Loucy (cell line): Measurements from ENCODE around the gene CHN1.

Experiments used
- H2AFZ ChIP-seq: fragments of 200-600 bp; sonication (generic); 2 replicates; pipeline ENCODE4 v1.6.0; 2016; ENCODE audit warnings: antibody characterized with exemption, mild to moderate bottlenecking, low read length, moderate library complexity
- H3F3A ChIP-seq: fragments of 200-600 bp; 2 replicates; pipeline ENCODE4 v1.6.0; 2016; ENCODE audit warnings: antibody characterized with exemption, low read depth, mild to moderate bottlenecking
- H3K27me3 ChIP-seq: fragments of 200-600 bp; sonication (generic); 2 replicates; pipeline ENCODE4 v1.6.1; 2014; ENCODE audit warnings: low read length, mild to moderate bottlenecking; ENCODE audit not compliant: insufficient read depth, poor library complexity, severe bottlenecking
- H3K36me3 ChIP-seq: fragments of 200-600 bp; sonication (generic); 2 replicates; pipeline ENCODE4 v1.6.1; 2016; ENCODE audit warnings: low read length; ENCODE audit not compliant: insufficient read depth
- H3K4me1 ChIP-seq: fragments of 200-600 bp; sonication (generic); 2 replicates; pipeline ENCODE4 v1.5.1; 2014; ENCODE audit warnings: low read length, mild to moderate bottlenecking; ENCODE audit not compliant: insufficient read depth, poor library complexity, severe bottlenecking
- H3K4me2 ChIP-seq: fragments of 200-600 bp; sonication (generic); 2 replicates; pipeline ENCODE4 v1.6.0; 2014; ENCODE audit warnings: antibody characterized with exemption, low read length, low read depth, mild to moderate bottlenecking; ENCODE audit not compliant: poor library complexity, severe bottlenecking
- H3K4me3 ChIP-seq: fragments of 200-600 bp; sonication (generic); 2 replicates; pipeline ENCODE4 v1.5.1; 2014; ENCODE audit warnings: low read length, mild to moderate bottlenecking, mixed read lengths; ENCODE audit not compliant: poor library complexity, severe bottlenecking
- H3K79me2 ChIP-seq: fragments of 200-600 bp; sonication (generic); 2 replicates; pipeline ENCODE4 v1.6.1; 2014; ENCODE audit warnings: low read length; ENCODE audit not compliant: insufficient read depth
- H3K9ac ChIP-seq: fragments of 200-600 bp; sonication (generic); 2 replicates; pipeline ENCODE4 v1.6.0; 2014; ENCODE audit warnings: mild to moderate bottlenecking, low read depth, low read length, moderate library complexity; ENCODE audit not compliant: poor library complexity, severe bottlenecking
- H3K9me2 ChIP-seq: fragments of 200-600 bp; sonication (generic); replicated peaks from 2 replicates; pipeline ENCODE4 v1.6.1; 2016; ENCODE audit warnings: low read depth, low read length, mixed read lengths
- H3K9me3 ChIP-seq: fragments of 200-600 bp; sonication (generic); 2 replicates; pipeline ENCODE4 v1.6.1; 2014; ENCODE audit warnings: mild to moderate bottlenecking, antibody characterized with exemption, low read length, low read depth; ENCODE audit not compliant: insufficient read depth
- H4K20me1 ChIP-seq: fragments of 200-600 bp; sonication (generic); 2 replicates; pipeline ENCODE4 v1.6.0; 2014; ENCODE audit warnings: antibody characterized with exemption, low read length, mild to moderate bottlenecking; ENCODE audit not compliant: insufficient read depth, poor library complexity, severe bottlenecking
- CTCF ChIP-seq: fragments of 200-600 bp; sonication (generic); conservative IDR thresholded peaks from 2 replicates; pipeline ENCODE4 v1.5.1; 2014; ENCODE audit warnings: mild to moderate bottlenecking, antibody characterized with exemption, low read length
- EZH2phosphoT487 ChIP-seq: fragments of 200-600 bp; IDR thresholded peaks from 2 replicates; pipeline ENCODE4 v1.6.1; 2018; ENCODE audit warnings: antibody characterized with exemption, mild to moderate bottlenecking, moderate library complexity, borderline replicate concordance

Gene CHN1

GRCh38 chr2:174977364-174977763, 27.8 kb downstream of the CHN1 start:
- Histone ChIP-seq H3K79me2 (no peaks in the 10 kb centered on the region), H3K9ac (no peak overlapping the region), H3K36me3 (no peaks in the 10 kb centered on the region), H3K9me2 (no peaks in the 10 kb centered on the region), H3K4me3 (no peak overlapping the region), H3K9me3 (no peaks in the 10 kb centered on the region), H3K4me1 (no peaks in the 10 kb centered on the region), H3F3A (no peaks in the 10 kb centered on the region), H3K4me2 (no peak overlapping the region), H4K20me1 (no peaks in the 10 kb centered on the region), H2AFZ (no peak overlapping the region), H3K27me3 (no peaks in the 10 kb centered on the region)
- no peak for TF ChIP-seq CTCF
- TF ChIP-seq EZH2phosphoT487, result no peak

GRCh38 chr2:174974131-174974530, 31.1 kb downstream of the CHN1 start:
- Histone ChIP-seq H4K20me1 (no peaks in the 10 kb centered on the region), H3K4me3 (no peak overlapping the region), H2AFZ (no peak overlapping the region), H3K9ac (no peak overlapping the region), H3K79me2 (no peaks in the 10 kb centered on the region), H3K27me3 (no peaks in the 10 kb centered on the region), H3K9me2 (no peaks in the 10 kb centered on the region), H3F3A (no peaks in the 10 kb centered on the region), H3K9me3 (no peaks in the 10 kb centered on the region), H3K4me2 (no peak overlapping the region), H3K36me3 (no peaks in the 10 kb centered on the region), H3K4me1 (peaks cover 3% of the 10 kb centered on the region)
- no peak for TF ChIP-seq CTCF

- TF ChIP-seq CTCF, result no peak
- TF ChIP-seq EZH2phosphoT487, result no peak
- H4K20me1 ChIP-seq, result no peaks in the 10 kb centered on the region
- no peaks in the 10 kb centered on the region for H3K27me3 ChIP-seq
- H3K79me2 ChIP-seq, result no peaks in the 10 kb centered on the region
- no peak overlapping the region for H3K9ac ChIP-seq
- no peak overlapping the region for H2AFZ ChIP-seq
- no peaks in the 10 kb centered on the region for H3K9me3 ChIP-seq
- no peaks in the 10 kb centered on the region for H3K36me3 ChIP-seq
- no peaks in the 10 kb centered on the region for H3K9me2 ChIP-seq
- no peak overlapping the region for H3K4me3 ChIP-seq
- H3K4me1 ChIP-seq, result peaks cover 3% of the 10 kb centered on the region
- H3F3A ChIP-seq, result no peaks in the 10 kb centered on the region
- H3K4me2 ChIP-seq, result no peak overlapping the region
Observed at GRCh38 chr2:174972924-174973323, 32.3 kb downstream of the CHN1 start.
